HL-60 (cell line): ENCODE measurements around the gene GORASP1.

Experiments used
- DNase-seq, 2 experiments: peaks; one replicate each; pipeline ENCODE4 v3.0.0-alpha.2; 2010 to 2020; ENCODE audit warnings: low read depth in 1 of 2, low spot score in 1 of 2
- H3K27ac ChIP-seq: fragments of 250-450 bp; sonication (Bioruptor Pico); replicated peaks from 2 replicates; pipeline ENCODE4 v1.5.1; 2020; ENCODE audit warnings: mild to moderate bottlenecking, moderate library complexity
- H3K27me3 ChIP-seq: fragments of 250-450 bp; sonication (Bioruptor Pico); 2 replicates; pipeline ENCODE4 v1.5.1; 2021; ENCODE audit warnings: mild to moderate bottlenecking, moderate library complexity; ENCODE audit not compliant: insufficient read depth, poor library complexity, severe bottlenecking
- H3K4me3 ChIP-seq: replicated peaks from 2 replicates; pipeline ENCODE4 v1.5.1; 2011; ENCODE audit warnings: mild to moderate bottlenecking, control low read depth, low read length; ENCODE audit not compliant: insufficient read depth
- CTCF ChIP-seq: IDR thresholded peaks from one replicate; pipeline ENCODE4 v1.5.1; 2011; ENCODE audit warnings: low read length, control low read depth, inconsistent platforms; ENCODE audit not compliant: insufficient read depth
- GABPA ChIP-seq: IDR thresholded peaks from 2 replicates; pipeline ENCODE4 v1.6.1; 2012; ENCODE audit warnings: low read depth
- POLR2AphosphoS5 ChIP-seq: IDR thresholded peaks from 2 replicates; pipeline ENCODE4 v1.6.1; 2012; ENCODE audit warnings: low read depth
- REST ChIP-seq: IDR thresholded peaks from 2 replicates; pipeline ENCODE4 v1.6.1; 2012; ENCODE audit warnings: low read depth; ENCODE audit not compliant: insufficient replicate concordance
- SPI1 ChIP-seq: IDR thresholded peaks from 2 replicates; pipeline ENCODE4 v1.6.1; 2012; ENCODE audit warnings: low read depth, mild to moderate bottlenecking, borderline replicate concordance

The GORASP1 gene

GRCh38 chr3:39147711-39148434 lies 40.4 kb upstream of the GORASP1 start:
- peak; percentile 16 for TF ChIP-seq REST
- TF ChIP-seq GABPA: no peak
- TF ChIP-seq CTCF: no peak
- TF ChIP-seq POLR2AphosphoS5: peak; percentile 46
- TF ChIP-seq SPI1: peak; percentile 40; the same call in 1 of the 2 replicates
- Histone ChIP-seq H3K27me3 (no peaks in the 10 kb centered on the region), H3K4me3 (peak overlapping the region; percentile 2), H3K27ac (peak overlapping the region; percentile 88)
- peak in 1 of 2 experiments; percentile 86 for DNase-seq

GRCh38 chr3:39146611-39147591 lies 39.5 kb upstream of the GORASP1 start:
- H3K4me3 ChIP-seq: peak overlapping the region; percentile 15; the same call in 1 of the 2 replicates
- TF ChIP-seq REST: no peak
- TF ChIP-seq POLR2AphosphoS5: peak; percentile 84
- TF ChIP-seq GABPA: peak; percentile 48; the same call in 1 of the 2 replicates
- H3K27ac ChIP-seq: peak overlapping the region; percentile 88
- no peaks in the 10 kb centered on the region for H3K27me3 ChIP-seq
- peak; percentile 87 to 89 for DNase-seq

- H3K27me3 ChIP-seq: no peaks in the 10 kb centered on the region
- TF ChIP-seq SPI1 (no peak), POLR2AphosphoS5 (no peak), REST (no peak), CTCF (no peak), GABPA (no peak)
- no peak for DNase-seq
- no peak overlapping the region for H3K27ac ChIP-seq
- no peak overlapping the region for H3K4me3 ChIP-seq
Observed at GRCh38 chr3:39146083-39146501, 38.7 kb upstream of the GORASP1 start.
